ENCODE measurements around the gene RORC.

DNA sequence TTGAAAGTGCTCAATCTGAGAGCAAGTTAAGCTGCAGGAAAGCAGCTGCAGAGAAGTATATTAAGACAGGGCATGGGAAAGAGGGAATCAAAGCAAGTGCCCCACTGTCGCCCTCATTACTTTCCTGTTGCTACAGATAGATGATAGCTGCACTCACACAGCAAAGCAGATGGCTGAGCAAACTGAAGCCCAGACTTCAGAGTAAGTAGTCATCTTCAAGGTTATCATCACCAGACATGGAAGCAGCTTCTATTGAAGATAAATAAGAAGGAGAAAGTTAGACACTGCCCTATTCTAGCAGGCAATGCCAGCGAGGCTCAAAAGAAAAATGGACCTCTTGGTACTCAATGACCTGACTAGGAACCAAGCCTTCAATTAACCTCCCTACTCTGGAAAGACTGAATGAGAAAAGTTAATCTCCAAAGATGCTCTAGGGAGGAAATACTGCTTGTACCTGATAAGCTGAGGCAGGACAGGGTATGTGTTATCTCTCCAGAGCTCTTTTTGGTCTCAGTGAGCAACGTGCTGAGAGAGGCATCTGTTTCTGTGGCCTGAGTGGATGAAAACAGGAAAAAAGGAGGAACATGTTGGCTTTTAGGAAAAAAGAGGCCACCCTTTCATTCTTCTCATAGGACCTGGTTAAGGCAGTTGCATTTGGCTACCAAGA, 57.2 kb downstream of the RORC start:
- TF ChIP-seq, protein P1, sequence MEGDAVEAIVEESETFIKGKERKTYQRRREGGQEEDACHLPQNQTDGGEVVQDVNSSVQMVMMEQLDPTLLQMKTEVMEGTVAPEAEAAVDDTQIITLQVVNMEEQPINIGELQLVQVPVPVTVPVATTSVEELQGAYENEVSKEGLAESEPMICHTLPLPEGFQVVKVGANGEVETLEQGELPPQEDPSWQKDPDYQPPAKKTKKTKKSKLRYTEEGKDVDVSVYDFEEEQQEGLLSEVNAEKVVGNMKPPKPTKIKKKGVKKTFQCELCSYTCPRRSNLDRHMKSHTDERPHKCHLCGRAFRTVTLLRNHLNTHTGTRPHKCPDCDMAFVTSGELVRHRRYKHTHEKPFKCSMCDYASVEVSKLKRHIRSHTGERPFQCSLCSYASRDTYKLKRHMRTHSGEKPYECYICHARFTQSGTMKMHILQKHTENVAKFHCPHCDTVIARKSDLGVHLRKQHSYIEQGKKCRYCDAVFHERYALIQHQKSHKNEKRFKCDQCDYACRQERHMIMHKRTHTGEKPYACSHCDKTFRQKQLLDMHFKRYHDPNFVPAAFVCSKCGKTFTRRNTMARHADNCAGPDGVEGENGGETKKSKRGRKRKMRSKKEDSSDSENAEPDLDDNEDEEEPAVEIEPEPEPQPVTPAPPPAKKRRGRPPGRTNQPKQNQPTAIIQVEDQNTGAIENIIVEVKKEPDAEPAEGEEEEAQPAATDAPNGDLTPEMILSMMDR (conservative IDR thresholded peaks at IDR 0.05 in 1 of 2, IDR thresholded peaks at IDR 0.05 in 1 of 2; ENCODE audit: low read depth in 1 of 2, low read length in 2 of 2) = no peak
- TF ChIP-seq EZH2 (IDR thresholded peaks at IDR 0.05; ENCODE audit: low read length, missing control alignments) = no peak

Measured in fibroblast of lung (primary cell).